GM18526 (cell line): ENCODE results near the gene DFFA.

Experiments
- POLR2A ChIP-seq: IDR thresholded peaks from 3 replicates; pipeline ENCODE4 v1.6.1; 2011; ENCODE audit not compliant: insufficient read length; ENCODE audit errors: extremely low read depth

DFFA gene

GRCh38 chr1:10509809-10510509 is 37.6 kb upstream of the DFFA start:
- TF ChIP-seq POLR2A = no peak

GRCh38 chr1:10508511-10508951 is 36.2 kb upstream of the DFFA start:
- no peak for TF ChIP-seq POLR2A

- TF ChIP-seq POLR2A = no peak
These were observed 35.0 kb upstream of the DFFA start for GRCh38 chr1:10507111-10507879.

- TF ChIP-seq POLR2A = no peak
These were observed 34.3 kb upstream of the DFFA start for GRCh38 chr1:10506677-10507047.

- TF ChIP-seq POLR2A = no peak
These were observed 31.9 kb upstream of the DFFA start for GRCh38 chr1:10504249-10504648.

- TF ChIP-seq POLR2A = no peak
These were observed 29.9 kb upstream of the DFFA start for GRCh38 chr1:10502206-10502605.

- no peak for TF ChIP-seq POLR2A
These were observed 25.9 kb upstream of the DFFA start for GRCh38 chr1:10498231-10498630.

GRCh38 chr1:10497109-10497508 is 24.8 kb upstream of the DFFA start:
- TF ChIP-seq POLR2A = no peak

GRCh38 chr1:10495952-10496351 is 23.6 kb upstream of the DFFA start:
- no peak for TF ChIP-seq POLR2A

GRCh38 chr1:10495475-10495817 is 23.1 kb upstream of the DFFA start:
- no peak for TF ChIP-seq POLR2A

- no peak for TF ChIP-seq POLR2A
These were observed 22.6 kb upstream of the DFFA start for GRCh38 chr1:10494754-10495474.

- TF ChIP-seq POLR2A = no peak
These were observed 22.1 kb upstream of the DFFA start for GRCh38 chr1:10494418-10494753.

- TF ChIP-seq POLR2A = no peak
These were observed 18.1 kb upstream of the DFFA start for GRCh38 chr1:10490286-10490970.

GRCh38 chr1:10489291-10490055 is 17.1 kb upstream of the DFFA start:
- TF ChIP-seq POLR2A = no peak

GRCh38 chr1:10484521-10484920 is 12.2 kb upstream of the DFFA start:
- no peak for TF ChIP-seq POLR2A
